Mesothelial cell of epicardium (in vitro differentiated cells): Measurements from ENCODE around the gene MANBA. TPM values are rescaled to one million over a fixed set of nuclear protein-coding genes. Genes with fewer than 3 reads are reported as not detected.

Source experiments
- DNase-seq, 2 experiments: peaks; one replicate each; pipeline ENCODE4 v3.0.0; 2021; ENCODE audit warnings: low spot score in 2 of 2; ENCODE audit not compliant: unreplicated experiment in 2 of 2
- H3K27ac Mint-ChIP-seq: 2 replicates; pipeline ENCODE4 v1.8.0; 2021; ENCODE audit warnings: mixed read lengths
- H3K27me3 Mint-ChIP-seq: 2 replicates; pipeline ENCODE4 v1.8.0; 2021; ENCODE audit warnings: low read depth, mixed read lengths
- H3K36me3 Mint-ChIP-seq: 2 replicates; pipeline ENCODE4 v1.8.0; 2021; ENCODE audit warnings: mixed read lengths
- H3K4me1 Mint-ChIP-seq: 2 replicates; pipeline ENCODE4 v1.8.0; 2021; ENCODE audit warnings: mixed read lengths
- H3K4me3 Mint-ChIP-seq: 2 replicates; pipeline ENCODE4 v1.8.0; 2021; ENCODE audit warnings: mild to moderate bottlenecking, moderate library complexity, mixed read lengths
- H3K9me3 Mint-ChIP-seq: 2 replicates; pipeline ENCODE4 v1.8.0; 2021; ENCODE audit warnings: mixed read lengths
- total RNA-seq: library from RNA; stranded (reverse); gene quantifications from 3 replicates; pipeline ENCODE4 v1.2.1, GENCODE V29; 2021
- TF ChIP-seq, protein P1 (sequence below): fragments of 200-600 bp; sonication (generic); IDR thresholded peaks from one replicate; pipeline ENCODE4 v1.5.0; 2021; ENCODE audit warnings: antibody characterized with exemption; ENCODE audit not compliant: unreplicated experiment

MANBA gene
- total RNA-seq, 1 donor from 2014 or later = 39.2 TPM

DNA sequence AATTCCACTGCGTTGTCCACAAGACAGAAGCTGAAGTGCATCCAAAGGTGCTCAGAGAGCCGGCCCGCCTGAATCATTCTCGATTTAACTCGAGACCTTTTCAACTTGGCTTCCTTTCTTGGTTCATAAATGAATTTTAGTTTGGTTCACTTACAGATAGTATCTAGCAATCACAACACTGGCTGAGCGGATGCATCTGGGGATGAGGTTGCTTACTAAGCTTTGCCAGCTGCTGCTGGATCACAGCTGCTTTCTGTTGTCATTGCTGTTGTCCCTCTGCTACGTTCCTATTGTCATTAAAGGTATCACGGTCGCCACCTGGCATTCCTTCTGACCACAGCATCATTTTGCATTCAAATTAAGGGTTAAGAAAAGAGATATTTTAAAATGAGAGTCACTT, 144.1 kb downstream of the MANBA start:
- TF ChIP-seq, protein P1, sequence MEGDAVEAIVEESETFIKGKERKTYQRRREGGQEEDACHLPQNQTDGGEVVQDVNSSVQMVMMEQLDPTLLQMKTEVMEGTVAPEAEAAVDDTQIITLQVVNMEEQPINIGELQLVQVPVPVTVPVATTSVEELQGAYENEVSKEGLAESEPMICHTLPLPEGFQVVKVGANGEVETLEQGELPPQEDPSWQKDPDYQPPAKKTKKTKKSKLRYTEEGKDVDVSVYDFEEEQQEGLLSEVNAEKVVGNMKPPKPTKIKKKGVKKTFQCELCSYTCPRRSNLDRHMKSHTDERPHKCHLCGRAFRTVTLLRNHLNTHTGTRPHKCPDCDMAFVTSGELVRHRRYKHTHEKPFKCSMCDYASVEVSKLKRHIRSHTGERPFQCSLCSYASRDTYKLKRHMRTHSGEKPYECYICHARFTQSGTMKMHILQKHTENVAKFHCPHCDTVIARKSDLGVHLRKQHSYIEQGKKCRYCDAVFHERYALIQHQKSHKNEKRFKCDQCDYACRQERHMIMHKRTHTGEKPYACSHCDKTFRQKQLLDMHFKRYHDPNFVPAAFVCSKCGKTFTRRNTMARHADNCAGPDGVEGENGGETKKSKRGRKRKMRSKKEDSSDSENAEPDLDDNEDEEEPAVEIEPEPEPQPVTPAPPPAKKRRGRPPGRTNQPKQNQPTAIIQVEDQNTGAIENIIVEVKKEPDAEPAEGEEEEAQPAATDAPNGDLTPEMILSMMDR = no peak
- H3K4me1 Mint-ChIP-seq = peaks cover 10% of the 10 kb centered on the region
- H3K27me3 Mint-ChIP-seq = no peaks in the 10 kb centered on the region
- peaks cover 31% of the 10 kb centered on the region for H3K36me3 Mint-ChIP-seq
- H3K4me3 Mint-ChIP-seq = no peak overlapping the region
- H3K9me3 Mint-ChIP-seq = no peaks in the 10 kb centered on the region
- no peak overlapping the region for H3K27ac Mint-ChIP-seq
- no peak for DNase-seq

DNA sequence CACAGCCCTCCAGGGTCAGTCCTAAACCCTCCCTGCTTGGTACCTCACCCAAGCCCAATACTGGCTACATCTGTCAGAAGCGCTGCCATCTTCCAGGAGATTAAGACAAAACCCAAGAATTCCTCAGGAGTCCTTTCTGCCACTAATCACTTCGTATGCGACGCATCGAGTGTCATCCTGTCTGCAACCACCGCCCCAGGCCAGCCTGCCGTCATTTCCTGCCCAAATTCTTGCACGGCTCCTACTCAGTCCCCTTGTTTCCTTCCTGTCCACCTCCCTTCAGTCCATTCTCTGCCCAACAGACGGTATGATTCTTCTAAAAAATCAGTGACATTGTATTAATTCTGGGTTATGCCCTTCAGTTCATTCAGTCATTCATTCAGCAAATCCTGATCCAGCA, 146.0 kb downstream of the MANBA start:
- Mint-ChIP-seq H3K27me3 (no peaks in the 10 kb centered on the region), H3K4me3 (no peak overlapping the region), H3K9me3 (no peaks in the 10 kb centered on the region), H3K27ac (no peak overlapping the region), H3K4me1 (no peaks in the 10 kb centered on the region), H3K36me3 (peaks cover 39% of the 10 kb centered on the region)
- TF ChIP-seq, protein P1 = no peak
- DNase-seq = no peak

DNA sequence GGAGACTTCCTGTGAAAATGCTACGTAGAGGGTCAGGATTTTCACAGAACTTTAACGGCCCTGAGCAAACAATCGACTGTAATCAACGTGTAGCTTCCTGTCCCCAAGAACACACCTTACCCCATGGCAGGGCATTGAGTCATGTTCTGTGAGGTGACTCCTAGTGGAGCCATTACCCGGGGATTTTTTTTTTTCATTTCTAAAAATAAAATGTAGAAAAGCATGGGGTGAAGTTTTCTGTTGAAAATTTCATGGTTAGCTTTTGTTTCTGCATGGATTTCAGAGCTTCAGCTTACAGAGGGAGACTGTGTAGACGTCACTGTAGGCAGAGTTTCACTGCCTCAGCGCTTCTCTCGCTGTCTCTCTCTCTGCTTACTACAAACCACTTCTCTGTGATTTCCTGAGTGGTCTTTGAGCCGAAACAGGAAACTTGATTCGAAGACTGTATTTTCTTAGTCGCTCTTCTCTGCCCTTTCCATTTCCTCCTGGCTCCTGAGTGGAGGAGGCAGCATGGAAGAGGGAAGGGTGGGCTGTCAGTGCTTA, 147.9 kb downstream of the MANBA start:
- H3K27ac Mint-ChIP-seq = no peak overlapping the region
- TF ChIP-seq, protein P1 = no peak
- no peaks in the 10 kb centered on the region for H3K9me3 Mint-ChIP-seq
- H3K27me3 Mint-ChIP-seq = no peaks in the 10 kb centered on the region
- DNase-seq = no peak
- peaks cover 42% of the 10 kb centered on the region for H3K36me3 Mint-ChIP-seq
- H3K4me1 Mint-ChIP-seq = no peaks in the 10 kb centered on the region
- no peak overlapping the region for H3K4me3 Mint-ChIP-seq

DNA sequence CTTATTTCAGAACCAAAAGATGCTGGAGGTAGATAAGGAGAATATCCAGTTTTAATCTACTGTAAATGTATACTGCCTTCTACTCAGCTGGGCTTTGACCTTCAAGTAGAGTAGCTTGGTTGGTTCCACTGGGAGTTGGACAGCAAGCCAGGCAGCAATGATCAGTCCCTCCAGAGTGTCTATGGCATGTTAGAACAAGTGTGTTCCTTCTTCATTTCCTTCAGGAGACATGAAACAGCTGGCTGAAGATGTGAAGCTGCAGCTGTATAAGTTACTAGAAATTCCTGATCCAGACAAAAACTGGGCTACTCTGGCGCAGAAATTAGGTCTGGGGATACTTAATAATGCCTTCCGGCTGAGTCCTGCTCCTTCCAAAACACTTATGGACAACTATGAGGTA, 148.6 kb downstream of the MANBA start:
- Mint-ChIP-seq H3K4me3 (no peak overlapping the region), H3K27me3 (no peaks in the 10 kb centered on the region), H3K27ac (no peak overlapping the region), H3K9me3 (no peaks in the 10 kb centered on the region), H3K36me3 (peaks cover 42% of the 10 kb centered on the region), H3K4me1 (no peaks in the 10 kb centered on the region)
- TF ChIP-seq, protein P1 = no peak
- no peak for DNase-seq

DNA sequence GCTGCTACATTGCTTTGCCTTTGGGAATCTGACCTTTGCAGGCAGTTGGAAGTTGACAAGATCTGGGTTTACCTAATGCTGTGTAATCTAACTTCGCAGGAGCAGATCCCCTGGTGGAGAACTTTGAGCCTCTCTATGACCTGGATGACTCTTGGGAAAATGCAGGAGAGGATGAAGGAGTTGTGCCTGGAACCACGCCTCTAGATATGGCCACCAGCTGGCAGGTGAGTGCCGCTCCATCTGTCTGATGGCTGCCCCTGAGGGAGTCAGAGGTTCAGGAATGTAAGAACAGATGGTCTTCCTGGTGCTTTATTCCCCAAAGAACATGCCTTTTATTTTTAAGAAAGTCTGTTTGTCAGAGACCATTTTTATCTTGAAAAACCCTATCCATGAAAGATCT, 150.3 kb downstream of the MANBA start:
- DNase-seq = no peak
- no peaks in the 10 kb centered on the region for H3K9me3 Mint-ChIP-seq
- no peak overlapping the region for H3K27ac Mint-ChIP-seq
- no peaks in the 10 kb centered on the region for H3K27me3 Mint-ChIP-seq
- H3K4me3 Mint-ChIP-seq = no peak overlapping the region
- H3K4me1 Mint-ChIP-seq = no peaks in the 10 kb centered on the region
- H3K36me3 Mint-ChIP-seq = peaks cover 44% of the 10 kb centered on the region
- TF ChIP-seq, protein P1 = no peak

DNA sequence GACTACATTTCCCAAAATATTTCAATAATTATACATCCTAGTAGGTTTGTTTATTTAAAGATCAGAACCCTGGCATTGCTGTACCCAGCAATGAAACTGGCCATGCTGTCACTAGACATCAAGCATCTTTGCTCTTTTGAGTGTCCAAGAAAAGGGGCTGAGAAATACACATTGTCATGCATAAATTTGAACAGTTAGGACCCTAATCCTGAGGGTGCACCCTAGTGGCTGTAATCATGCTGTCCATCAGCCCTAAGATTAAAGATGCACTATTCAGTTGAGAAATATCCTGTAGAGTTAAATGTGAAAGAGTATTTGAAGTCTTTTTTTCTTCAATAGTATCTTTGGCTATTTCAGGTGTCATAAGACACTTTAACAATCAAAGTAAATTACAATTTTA, 150.8 kb downstream of the MANBA start:
- Mint-ChIP-seq H3K4me1 (no peaks in the 10 kb centered on the region), H3K4me3 (no peak overlapping the region), H3K9me3 (no peaks in the 10 kb centered on the region), H3K27ac (no peak overlapping the region), H3K27me3 (no peaks in the 10 kb centered on the region), H3K36me3 (peaks cover 41% of the 10 kb centered on the region)
- TF ChIP-seq, protein P1 = no peak
- no peak for DNase-seq
